C4-2B (cell line): ENCODE results near the gene IL6ST.
"Not testable (repeated sequence)": the region's sequence is repeated elsewhere in the genome, so short reads cannot be mapped to it uniquely, and the experiment has no call there.

Source experiments
- H3K27ac ChIP-seq: fragments of 450-650 bp; 2 replicates; pipeline ENCODE4 v1.5.1; 2017
- CTCF ChIP-seq: fragments of 450-650 bp; conservative IDR thresholded peaks from 2 replicates; pipeline ENCODE4 v1.5.1; 2017; ENCODE audit warnings: mild to moderate bottlenecking
- ZFX ChIP-seq: fragments of 450-650 bp; IDR thresholded peaks from 2 replicates; pipeline ENCODE4 v1.6.1; 2017

The IL6ST gene

GRCh38 chr5:55991768-55992486 is 2.8 kb downstream of the IL6ST start:
- H3K27ac ChIP-seq: no peak overlapping the region

GRCh38 chr5:55990895-55991294 is 3.9 kb downstream of the IL6ST start:
- H3K27ac ChIP-seq: not testable (repeated sequence)

More at GRCh38 chr5:55991768-55992486, 2.8 kb downstream of the IL6ST start:
- TF ChIP-seq ZFX (no peak), CTCF (no peak)

GRCh38 chr5:55989860-55990259 is 4.9 kb downstream of the IL6ST start:
- TF ChIP-seq ZFX: no peak
- no peak for TF ChIP-seq CTCF
- no peak overlapping the region for H3K27ac ChIP-seq

GRCh38 chr5:55988979-55989638 is 5.7 kb downstream of the IL6ST start:
- TF ChIP-seq ZFX (no peak), CTCF (no peak)
- H3K27ac ChIP-seq: no peak overlapping the region

GRCh38 chr5:55988428-55988827 is 6.3 kb downstream of the IL6ST start:
- H3K27ac ChIP-seq: not testable (repeated sequence)

GRCh38 chr5:55986931-55987330 is 7.8 kb downstream of the IL6ST start:
- TF ChIP-seq CTCF: no peak
- no peak for TF ChIP-seq ZFX
- H3K27ac ChIP-seq: no peak overlapping the region

- H3K27ac ChIP-seq: no peak overlapping the region
- TF ChIP-seq CTCF (no peak), ZFX (no peak)
These were observed 9.6 kb downstream of the IL6ST start for GRCh38 chr5:55985181-55985580.

- no peak overlapping the region for H3K27ac ChIP-seq
- TF ChIP-seq CTCF (no peak), ZFX (no peak)
These were observed 10.8 kb downstream of the IL6ST start for GRCh38 chr5:55983986-55984385.
